Left renal cortex interstitium (tissue), 4 donors: ENCODE data around the gene TRIM24. TPM values are rescaled to one million over a fixed set of nuclear protein-coding genes. Genes with fewer than 3 reads are reported as not detected.
"Not testable (repeated sequence)": the region's sequence is repeated elsewhere in the genome, so short reads cannot be mapped to it uniquely, and the experiment has no call there.

Experiments
- DNase-seq, 4 donors: peaks; one replicate each; pipeline ENCODE4 v3.0.0-alpha.2; 2013; ENCODE audit warnings: low read depth in 4 of 4, low spot score in 2 of 4, missing footprints in 1 of 4
- polyA plus RNA-seq, 4 donors: library from polyadenylated mRNA; unstranded; fragments of 120-200 nt; gene quantifications; one replicate each; pipeline ENCODE4 v1.2.1, GENCODE V29; 2013; ENCODE audit not compliant: insufficient read length in 4 of 4

TRIM24 gene
- polyA plus RNA-seq, 4 donors: 51.7 to 58.7 (median 54.9) TPM

DNA sequence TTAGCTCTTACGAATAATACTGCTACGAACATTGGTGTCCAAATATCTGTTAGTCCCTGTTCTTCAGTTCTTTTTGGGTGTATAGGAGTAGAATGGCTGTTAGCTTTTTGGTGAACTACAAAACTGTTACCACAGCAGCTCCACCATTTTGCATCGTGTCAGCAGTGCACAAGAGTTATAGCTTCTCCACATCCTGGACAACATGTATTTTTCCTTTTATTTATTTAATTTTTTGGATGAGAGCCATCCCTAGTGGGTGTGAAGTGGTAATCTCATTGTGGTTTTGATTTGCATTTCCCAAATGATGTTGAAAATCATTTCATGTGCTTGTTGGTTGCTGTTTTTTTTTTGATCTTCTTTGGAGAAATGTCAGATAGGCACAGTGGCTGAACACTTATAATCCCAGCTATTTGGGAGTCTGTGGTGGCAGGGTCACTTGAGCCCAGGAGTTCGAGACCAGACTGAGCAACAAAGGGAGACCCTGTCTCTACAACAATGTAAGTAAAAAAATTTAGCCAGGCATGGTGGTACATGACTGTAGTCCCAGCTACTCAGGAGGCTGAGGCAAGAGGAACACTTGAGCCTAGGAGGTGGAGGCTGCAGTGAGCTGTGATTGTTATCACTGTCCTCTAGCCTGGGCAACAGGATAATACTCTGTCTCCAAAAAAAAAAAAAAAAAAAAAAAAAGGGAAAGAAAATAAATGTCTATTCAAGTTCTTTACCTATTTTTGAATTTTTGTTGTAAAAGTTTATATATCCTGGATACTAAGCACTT lies 31.7 kb downstream of the TRIM24 start:
- DNase-seq: no peak

DNA sequence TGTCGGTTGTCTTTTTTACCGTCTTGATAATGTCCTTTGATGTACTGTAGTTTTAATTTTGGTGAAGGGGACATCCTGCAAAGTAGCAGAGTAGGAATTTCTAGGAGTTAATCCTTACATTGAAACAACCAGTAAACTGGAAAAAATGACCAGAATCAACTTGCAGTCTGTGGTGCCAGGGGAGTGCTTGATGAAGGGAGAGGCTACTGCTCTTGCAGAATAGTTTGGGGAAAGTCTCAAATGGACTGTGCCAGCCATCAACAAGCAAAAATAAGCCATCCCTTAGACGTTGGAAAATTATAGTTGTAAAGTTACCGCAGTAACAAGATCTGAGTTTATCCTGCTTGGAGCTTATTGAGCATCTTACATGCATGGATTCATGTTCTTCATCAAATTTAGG lies 32.4 kb downstream of the TRIM24 start:
- no peak for DNase-seq

DNA sequence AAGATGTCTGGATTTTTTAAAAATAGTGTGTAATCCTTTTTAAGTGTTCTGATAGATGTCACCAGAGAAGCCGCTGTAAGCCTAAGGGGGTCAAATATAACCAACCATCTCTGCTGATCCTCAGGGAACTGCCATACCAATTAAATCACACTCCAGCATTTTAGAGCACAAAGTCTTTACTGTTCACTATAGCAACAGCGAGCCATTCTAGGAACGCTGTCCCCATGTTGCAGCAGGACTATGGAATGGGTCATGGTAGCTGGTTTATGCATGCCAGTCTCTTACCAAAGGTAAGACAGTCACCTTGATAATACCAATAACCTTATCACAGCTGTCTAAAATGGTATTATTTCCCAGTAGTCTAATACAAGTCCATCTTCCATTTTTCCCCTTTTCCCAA lies 33.5 kb downstream of the TRIM24 start:
- no peak for DNase-seq

DNA sequence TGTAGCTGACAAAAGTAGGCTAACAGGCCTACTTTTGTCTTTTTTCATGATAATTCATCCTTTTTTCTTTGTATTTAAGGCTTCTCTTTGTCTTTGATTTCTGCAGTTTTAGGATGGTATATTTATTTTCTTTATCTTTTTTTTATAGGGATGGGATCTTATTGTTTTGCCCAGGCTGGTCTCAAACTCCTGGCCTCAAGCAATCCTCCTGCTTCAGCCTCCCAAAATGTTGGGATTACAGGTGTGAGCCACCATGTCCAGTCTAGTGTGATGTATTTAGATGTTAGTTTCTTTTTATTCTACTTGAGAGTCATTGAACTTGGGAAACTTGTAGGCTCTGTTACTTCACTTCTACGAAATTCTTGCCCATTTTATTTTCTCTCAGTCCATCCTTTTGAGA lies 35.4 kb downstream of the TRIM24 start:
- no peak for DNase-seq

GRCh38 chr7:138499340-138499739 lies 39.3 kb downstream of the TRIM24 start:
- no peak for DNase-seq

GRCh38 chr7:138500303-138500702 lies 40.2 kb downstream of the TRIM24 start:
- not testable (repeated sequence) for DNase-seq

DNA sequence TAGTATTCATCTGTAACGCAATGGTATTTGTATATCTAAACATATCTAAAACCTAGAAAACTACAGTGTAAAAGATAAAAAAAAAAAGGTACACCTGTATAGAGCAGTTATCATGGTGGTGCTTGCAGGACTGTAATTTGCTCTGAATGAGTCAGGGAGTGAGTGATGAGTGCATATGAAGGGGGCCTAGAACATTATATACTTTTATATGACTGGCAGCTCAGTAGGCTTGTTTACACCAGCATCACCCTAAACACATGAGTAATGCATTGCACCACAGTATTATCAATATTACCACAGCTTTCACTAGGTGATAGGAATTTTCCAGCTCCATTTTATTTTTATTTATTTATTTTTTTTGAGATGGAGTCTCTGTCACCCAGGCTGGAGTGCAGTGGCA lies 40.8 kb downstream of the TRIM24 start:
- DNase-seq: no peak

- no peak for DNase-seq
These were observed 42.1 kb downstream of the TRIM24 start for GRCh38 chr7:138502023-138502767.

DNA sequence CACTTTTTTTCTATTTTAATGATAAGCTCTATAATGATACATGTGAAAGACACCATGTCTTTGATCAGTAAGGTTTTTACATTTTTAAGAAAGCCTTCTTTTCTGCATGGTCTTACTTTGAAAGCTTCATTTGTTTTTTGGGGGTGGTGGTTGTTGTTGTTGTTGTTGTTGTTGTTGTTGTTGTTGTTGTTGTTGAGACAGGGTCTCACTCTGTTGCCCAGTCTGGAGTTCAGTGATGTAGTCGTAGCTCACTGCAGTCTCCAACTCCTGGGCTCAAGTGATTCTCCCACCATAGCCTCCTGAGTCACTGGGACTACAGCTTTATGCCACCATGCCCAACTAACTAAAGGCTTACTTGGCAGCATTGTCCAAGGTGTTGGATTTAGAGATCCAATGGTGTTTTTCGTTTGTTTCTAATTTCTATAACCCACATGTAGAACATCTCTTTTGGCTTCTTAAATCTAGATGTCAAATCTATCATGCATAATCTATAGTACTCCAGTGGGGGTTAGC lies 45.4 kb downstream of the TRIM24 start:
- DNase-seq: no peak

DNA sequence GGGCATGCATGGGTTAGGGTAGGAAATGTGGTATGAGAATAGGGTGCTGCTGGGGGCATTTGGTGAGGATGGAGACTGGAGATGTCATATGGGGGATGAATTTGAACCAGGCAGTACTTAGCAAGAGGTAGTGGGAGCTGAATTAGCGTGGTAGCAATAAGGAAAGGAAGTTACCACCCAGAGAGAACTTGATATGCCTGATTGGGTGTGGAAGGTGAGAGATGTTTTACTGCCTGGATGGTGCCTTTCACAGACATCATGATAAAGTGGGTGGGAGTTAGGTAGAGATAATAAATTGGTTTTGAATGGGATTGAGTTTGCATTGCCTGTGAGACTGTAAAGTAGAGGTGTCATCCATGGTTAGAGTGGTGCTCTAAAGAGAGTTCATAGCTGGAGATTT lies 46.7 kb downstream of the TRIM24 start:
- DNase-seq: no peak

GRCh38 chr7:138510003-138510402 lies 49.9 kb downstream of the TRIM24 start:
- DNase-seq: no peak

DNA sequence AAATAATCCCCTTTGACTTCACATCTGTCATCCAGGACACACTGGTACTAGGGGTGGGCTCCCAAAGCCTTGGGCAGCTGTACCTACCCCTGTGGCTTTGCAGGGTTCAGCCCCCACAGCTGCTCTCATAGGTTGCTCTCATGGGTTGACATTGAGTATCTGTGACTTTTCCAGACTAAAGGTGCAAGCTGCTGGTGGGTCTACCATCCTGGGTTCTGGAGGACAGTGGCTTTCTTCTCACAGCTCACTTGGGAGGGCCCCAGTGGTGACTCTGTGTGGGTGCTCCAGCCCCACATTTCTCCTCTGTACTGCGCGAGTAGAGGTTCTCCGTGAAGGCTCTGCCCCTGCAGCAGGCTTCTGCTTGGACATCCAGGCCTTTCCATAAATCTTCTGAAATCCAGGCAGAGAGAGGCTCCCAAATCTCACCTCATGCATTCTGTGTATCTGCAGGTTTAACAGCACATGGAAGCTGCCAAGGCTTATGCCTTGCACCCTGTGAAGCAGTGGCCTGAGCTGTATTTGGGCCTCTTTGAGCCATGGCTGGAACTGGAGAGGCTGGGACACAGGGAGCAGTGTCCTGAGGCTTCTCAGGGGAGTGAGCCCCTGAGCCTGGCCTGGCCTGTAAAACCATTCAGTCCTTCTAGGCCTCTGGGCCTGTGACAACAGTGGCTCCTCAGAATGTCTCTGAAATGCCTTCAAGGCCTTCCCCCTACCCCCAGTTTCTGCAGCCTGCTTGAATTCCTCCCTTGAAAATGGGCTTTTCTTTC lies 52.2 kb downstream of the TRIM24 start:
- no peak for DNase-seq

DNA sequence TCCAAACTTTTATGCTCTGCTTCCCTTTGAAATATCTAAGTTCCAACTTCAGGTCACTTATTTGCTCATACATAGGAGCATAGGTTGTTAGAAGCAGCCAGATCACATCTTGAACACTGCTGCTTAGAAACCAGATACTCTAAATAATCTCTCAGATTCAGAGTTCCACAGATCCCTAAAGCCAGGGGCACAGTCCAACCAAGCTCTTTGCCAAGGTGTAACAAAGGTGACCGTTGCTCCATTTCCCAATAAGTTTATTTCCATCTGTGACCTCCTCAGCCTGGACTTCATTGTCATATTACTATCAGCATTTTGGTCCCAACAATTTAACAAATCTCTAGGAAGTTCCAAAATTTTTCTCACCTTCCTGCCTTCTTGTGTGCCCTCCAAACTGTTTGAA lies 52.8 kb downstream of the TRIM24 start:
- no peak for DNase-seq

DNA sequence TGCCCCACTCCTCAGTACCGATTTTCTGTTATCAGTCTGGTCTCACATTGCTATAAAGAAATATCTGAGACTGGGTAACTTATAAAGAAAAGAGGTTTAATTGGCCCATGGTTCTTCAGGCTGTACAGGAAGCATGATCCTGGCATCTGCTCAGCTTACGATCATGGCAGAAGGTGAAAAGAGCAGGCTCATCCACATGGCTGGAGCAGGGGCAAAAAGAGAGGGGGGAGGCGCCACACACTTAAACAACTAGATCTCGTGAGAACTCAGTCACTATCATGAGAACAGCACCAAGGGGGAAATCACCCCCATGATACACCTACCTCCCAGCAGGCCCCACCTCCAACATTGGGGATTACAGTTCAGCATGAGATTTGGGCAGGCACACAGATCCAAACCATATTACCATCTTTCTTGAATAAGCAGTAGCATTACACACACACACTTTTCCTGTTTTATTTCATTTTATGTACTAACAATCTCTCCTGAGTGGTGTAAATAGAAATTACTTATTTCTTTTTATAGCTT lies 53.3 kb downstream of the TRIM24 start:
- no peak for DNase-seq

GRCh38 chr7:138514044-138514443 lies 54.0 kb downstream of the TRIM24 start:
- DNase-seq: no peak

DNA sequence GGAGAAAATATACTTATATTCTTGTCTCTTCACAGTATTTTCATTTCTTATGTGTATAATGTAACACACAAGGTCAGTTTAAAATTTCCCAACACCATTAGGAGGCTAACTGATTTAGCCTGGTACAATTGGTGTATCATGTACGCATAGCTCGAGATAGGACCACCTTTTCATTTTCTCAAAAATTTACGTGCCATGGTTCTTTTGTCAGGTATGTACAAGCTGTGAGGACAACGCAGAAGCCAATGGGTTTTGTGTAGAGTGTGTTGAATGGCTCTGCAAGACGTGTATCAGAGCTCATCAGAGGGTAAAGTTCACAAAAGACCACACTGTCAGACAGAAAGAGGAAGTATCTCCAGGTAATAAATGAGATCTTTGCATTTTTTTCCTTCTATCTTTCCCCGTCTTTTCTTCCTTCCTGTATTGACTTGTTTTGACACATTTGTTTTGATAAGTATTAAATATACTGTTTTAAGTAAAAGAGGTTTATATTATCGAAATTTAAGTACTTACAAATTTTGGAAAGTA lies 55.0 kb downstream of the TRIM24 start:
- DNase-seq: no peak

DNA sequence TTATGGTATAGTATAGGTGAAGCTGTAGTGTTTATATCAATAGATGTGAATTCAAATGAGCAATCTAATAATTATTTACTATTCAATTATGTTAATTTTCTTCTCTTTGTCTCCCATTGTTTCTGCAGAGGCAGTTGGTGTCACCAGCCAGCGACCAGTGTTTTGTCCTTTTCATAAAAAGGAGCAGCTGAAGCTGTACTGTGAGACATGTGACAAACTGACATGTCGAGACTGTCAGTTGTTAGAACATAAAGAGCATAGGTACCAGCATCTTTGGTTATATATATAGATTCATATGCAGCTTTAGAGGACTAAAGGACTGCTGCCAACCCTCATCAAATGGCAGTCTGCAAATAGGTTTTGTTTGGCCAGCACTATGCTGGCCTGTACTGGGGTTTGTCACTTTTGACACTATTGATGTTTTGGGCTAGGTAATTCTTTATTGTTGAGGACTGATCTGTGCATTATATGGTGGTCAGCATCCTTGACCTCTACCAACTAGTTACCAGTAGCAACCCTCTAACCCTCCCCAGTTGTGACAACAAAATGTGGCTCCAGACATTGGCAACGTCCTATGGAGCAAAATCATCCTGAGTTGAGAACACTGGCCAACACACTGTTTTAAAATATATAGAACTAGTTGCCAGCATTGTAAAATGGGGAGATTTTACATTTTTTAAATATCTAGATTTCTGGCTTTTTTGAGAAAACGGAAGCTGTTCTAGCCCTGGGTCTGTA lies 59.2 kb downstream of the TRIM24 start:
- no peak for DNase-seq

GRCh38 chr7:138520742-138521141 lies 60.7 kb downstream of the TRIM24 start:
- DNase-seq: no peak

GRCh38 chr7:138521837-138522461 lies 61.9 kb downstream of the TRIM24 start:
- DNase-seq: no peak

DNA sequence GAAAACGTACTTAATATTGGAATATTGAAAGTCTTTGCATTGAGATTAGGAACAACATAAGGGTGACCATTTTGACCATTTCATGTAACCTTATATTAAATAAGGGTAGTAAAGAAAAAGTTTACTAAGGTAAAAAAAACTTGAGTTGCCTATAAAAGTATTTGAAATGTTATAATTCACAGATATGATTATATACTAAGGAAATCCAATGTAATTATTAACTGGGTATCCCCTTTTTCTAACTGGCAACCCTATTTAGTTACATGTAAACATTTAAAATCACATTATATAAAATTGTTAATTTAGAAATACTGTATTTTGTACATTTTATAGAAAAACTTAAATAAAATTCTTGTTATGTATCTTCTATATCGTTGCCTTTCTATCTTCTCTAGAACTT lies 64.2 kb downstream of the TRIM24 start:
- DNase-seq: no peak
